HG03095 (cell line): ENCODE data around the gene CCDC74B.
A peak's percentile ranks its signal among the peaks of the same experiment; 100 is the strongest.
"Not testable (repeated sequence)": the region's sequence is repeated elsewhere in the genome, so short reads cannot be mapped to it uniquely, and the experiment has no call there.

Experiments
- ATAC-seq: cut with Tn5 transposase; IDR thresholded peaks from one replicate; pipeline ENCODE4 v1.9.1; 2021; ENCODE audit warnings: moderate library complexity; ENCODE audit not compliant: unreplicated experiment

The CCDC74B gene

GRCh38 chr2:130145006-130145414 is at the start of gene CCDC74B:
CCDC74B (minus strand) TSS chr2:130145112; CDS start chr2:130144996, 116 bp downstream.
- ATAC-seq = peak; percentile 91

- ATAC-seq = not testable (repeated sequence)
Measured at GRCh38 chr2:130193824-130194223, 48.9 kb upstream of the CCDC74B start.

GRCh38 chr2:130192451-130192850 is 47.5 kb upstream of the CCDC74B start:
- ATAC-seq = not testable (repeated sequence)

GRCh38 chr2:130191319-130191718 is 46.4 kb upstream of the CCDC74B start:
- not testable (repeated sequence) for ATAC-seq

GRCh38 chr2:130190237-130190636 is 45.3 kb upstream of the CCDC74B start:
- ATAC-seq = no peak

- ATAC-seq = not testable (repeated sequence)
Measured at GRCh38 chr2:130188958-130189357, 44.0 kb upstream of the CCDC74B start.

GRCh38 chr2:130187859-130188792 is 43.2 kb upstream of the CCDC74B start:
- not testable (repeated sequence) for ATAC-seq

GRCh38 chr2:130187268-130187667 is 42.4 kb upstream of the CCDC74B start:
- ATAC-seq = no peak

GRCh38 chr2:130186391-130186790 is 41.5 kb upstream of the CCDC74B start:
- ATAC-seq = no peak

- no peak for ATAC-seq
Measured at GRCh38 chr2:130185896-130186295, 41.0 kb upstream of the CCDC74B start.

GRCh38 chr2:130185436-130185835 is 40.5 kb upstream of the CCDC74B start:
- no peak for ATAC-seq

- no peak for ATAC-seq
Measured at GRCh38 chr2:130183512-130184373, 38.8 kb upstream of the CCDC74B start.

- ATAC-seq = not testable (repeated sequence)
Measured at GRCh38 chr2:130182826-130183511, 38.1 kb upstream of the CCDC74B start.

- ATAC-seq = peak; percentile 76
Measured at GRCh38 chr2:130181880-130182682, 37.2 kb upstream of the CCDC74B start, which contains the start of gene MZT2B. MZT2B (plus strand) TSS chr2:130182262; CDS start chr2:130182283, 21 bp downstream.

- peak; percentile 57 for ATAC-seq
Measured at GRCh38 chr2:130181325-130181879, 36.5 kb upstream of the CCDC74B start, which contains the start of gene SMPD4. SMPD4 (minus strand) TSS chr2:130181602; CDS start chr2:130176592, 5,010 bp downstream.

GRCh38 chr2:130180404-130181324 is 35.8 kb upstream of the CCDC74B start:
- not testable (repeated sequence) for ATAC-seq

- peak; percentile 89 for ATAC-seq
Measured at GRCh38 chr2:130174866-130175265, 30.0 kb upstream of the CCDC74B start.

- no peak for ATAC-seq
Measured at GRCh38 chr2:130169896-130170295, 25.0 kb upstream of the CCDC74B start.
